ENCODE results near the gene SMC4. TPM values are rescaled to one million over a fixed set of nuclear protein-coding genes. Genes with fewer than 3 reads are reported as not detected.

Gene SMC4
- total and polyA plus RNA-seq, 2 of the 8 experiments (the other 6 are each of a cell fraction or from before 2014, with no cell fraction given), result 26.6 to 118 TPM

- TF ChIP-seq MAX (IDR thresholded peaks at IDR 0.05) (no peak), KDM4A (IDR thresholded peaks at IDR 0.05; ENCODE audit: low read depth, low read length, severe bottlenecking) (no peak)
These were observed 60.1 kb downstream of the SMC4 start (continued) for GRCh38 chr3:160459450-160459970.
